SK-N-SH (cell line): ENCODE results near the gene GOLGA5. TPM values are rescaled to one million over a fixed set of nuclear protein-coding genes. Genes with fewer than 3 reads are reported as not detected.

ENCODE experiments used
- CTCF ChIA-PET: fragments of 300-600, 350-600 bp; formaldehyde crosslinking; extraction: SDS; loops from one replicate; lab custom pipeline; 2021; lab: Yijun Ruan, JAX
- POLR2A ChIA-PET: fragments of 350-600 bp; sonication (Branson Sonifier 250); formaldehyde crosslinking; extraction: SDS; loops from one replicate; lab custom pipeline; 2020; ENCODE audit warnings: antibody characterized with exemption, inconsistent platforms; lab: Yijun Ruan, JAX
- DNase-seq: peaks from one replicate; pipeline ENCODE4 v3.0.0; 2012
- H2AFZ ChIP-seq: fragments of 200-600 bp; sonication (generic); 2 replicates; pipeline ENCODE4 v1.8.1; 2016; ENCODE audit warnings: antibody characterized with exemption, mild to moderate bottlenecking, low read depth
- H3F3A ChIP-seq: fragments of 200-600 bp; sonication (generic); replicated peaks from 2 replicates; pipeline ENCODE3; 2016; ENCODE audit warnings: antibody characterized with exemption, mild to moderate bottlenecking; ENCODE audit not compliant: insufficient read depth
- H3K27ac ChIP-seq, 2 experiments: fragments of 200-500 bp in 1 of 2; fragments of 200-600 bp in 1 of 2; sonication (Bioruptor generic) in 1 of 2; sonication (generic), shearing (Covaris generic) in 1 of 2; 2 replicates each; pipeline versions ENCODE4 v1.5.1 to v1.6.1; 2014 to 2016; ENCODE audit warnings: low read depth in 2 of 2, inconsistent platforms in 1 of 2, low read length in 1 of 2, mild to moderate bottlenecking in 1 of 2, mixed read lengths in 1 of 2
- H3K27me3 ChIP-seq: fragments of 200-600 bp; sonication (generic), shearing (Covaris generic); 2 replicates; pipeline ENCODE4 v1.6.1; 2016; ENCODE audit warnings: mixed run types; ENCODE audit not compliant: insufficient read depth
- H3K36me3 ChIP-seq, 2 experiments: fragments of 200-500 bp in 1 of 2; fragments of 200-600 bp in 1 of 2; sonication (Bioruptor generic) in 1 of 2; sonication (generic) in 1 of 2; replicated peaks in 1 of 2; 2 replicates each; pipeline versions ENCODE3 to v1.5.1; 2014 to 2016; ENCODE audit warnings: low read length in 1 of 2, mild to moderate bottlenecking in 1 of 2; ENCODE audit not compliant: insufficient read depth in 2 of 2, control insufficient read depth in 1 of 2
- H3K4me1 ChIP-seq, 2 experiments: fragments of 200-500 bp in 1 of 2; fragments of 200-600 bp in 1 of 2; sonication (Bioruptor generic) in 1 of 2; sonication (generic), shearing (Covaris generic) in 1 of 2; 2 replicates each; pipeline versions ENCODE4 v1.5.1 to v1.6.1; 2014 to 2016; ENCODE audit warnings: low read depth in 1 of 2, low read length in 1 of 2, mixed run types in 1 of 2; ENCODE audit not compliant: insufficient read depth in 2 of 2, control insufficient read depth in 1 of 2
- H3K4me2 ChIP-seq: fragments of 200-600 bp; sonication (generic), shearing (Covaris generic); 2 replicates; pipeline ENCODE4 v1.6.1; 2017; ENCODE audit warnings: mixed run types
- H3K4me3 ChIP-seq, 2 experiments: fragments of 200-500 bp in 1 of 2; fragments of 200-600 bp in 1 of 2; sonication (Bioruptor generic) in 1 of 2; sonication (generic), shearing (Covaris generic) in 1 of 2; 2 replicates each; pipeline versions ENCODE4 v1.5.1 to v1.8.1; 2014 to 2016; ENCODE audit warnings: low read depth in 2 of 2, inconsistent platforms in 1 of 2, low read length in 1 of 2, mild to moderate bottlenecking in 1 of 2, mixed read lengths in 1 of 2, moderate library complexity in 1 of 2
- H3K79me2 ChIP-seq: fragments of 200-600 bp; sonication (generic); 2 replicates; pipeline ENCODE4 v1.8.1; 2017; ENCODE audit warnings: mild to moderate bottlenecking; ENCODE audit not compliant: insufficient read depth
- H3K9ac ChIP-seq: fragments of 200-600 bp; sonication (generic); 2 replicates; pipeline ENCODE4 v1.6.1; 2017; ENCODE audit warnings: mixed run types
- H3K9me2 ChIP-seq: fragments of 200-600 bp; sonication (generic); 2 replicates; pipeline ENCODE4 v1.6.1; 2017; ENCODE audit warnings: mixed run types
- H3K9me3 ChIP-seq: fragments of 200-600 bp; sonication (generic); 2 replicates; pipeline ENCODE4 v1.6.1; 2017; ENCODE audit warnings: mixed run types, mild to moderate bottlenecking, moderate library complexity
- H4K20me1 ChIP-seq: fragments of 200-600 bp; sonication (generic); 2 replicates; pipeline ENCODE4 v1.6.1; 2017; ENCODE audit warnings: mild to moderate bottlenecking, mixed run types; ENCODE audit not compliant: insufficient read depth
- CHD2 ChIP-seq: fragments of 150-350 bp; IDR thresholded peaks from 2 replicates; pipeline ENCODE4 v1.6.1; 2018; ENCODE audit warnings: low read length; ENCODE audit not compliant: partially characterized antibody
- ELF1 ChIP-seq: IDR thresholded peaks from 2 replicates; pipeline ENCODE4 v1.4.0; 2012
- FOSL2 ChIP-seq: IDR thresholded peaks from 2 replicates; pipeline ENCODE4 v1.4.0; 2012; ENCODE audit warnings: low read depth, mild to moderate bottlenecking, moderate library complexity, borderline replicate concordance
- FOXJ3 ChIP-seq: sonication (generic); formaldehyde crosslinking; IDR thresholded peaks from 2 replicates; pipeline ENCODE4 v1.5.1; 2020; ENCODE audit warnings: mild to moderate bottlenecking, missing genetic modification reagents
- FOXM1 ChIP-seq: IDR thresholded peaks from 2 replicates; pipeline ENCODE4 v1.4.0; 2012; ENCODE audit warnings: low read depth, mild to moderate bottlenecking
- GABPA ChIP-seq: IDR thresholded peaks from 2 replicates; pipeline ENCODE4 v1.4.0; 2012; ENCODE audit warnings: low read depth, mild to moderate bottlenecking
- GATA2 ChIP-seq: sonication (generic); formaldehyde crosslinking; IDR thresholded peaks from 2 replicates; pipeline ENCODE4 v1.5.0; 2020; ENCODE audit warnings: mild to moderate bottlenecking, missing genetic modification reagents
- MEF2A ChIP-seq: IDR thresholded peaks from 2 replicates; pipeline ENCODE4 v1.4.0; 2012; ENCODE audit warnings: low read depth, borderline replicate concordance
- MXI1 ChIP-seq: IDR thresholded peaks from 2 replicates; pipeline ENCODE4 v1.6.1; 2012; ENCODE audit warnings: mild to moderate bottlenecking, low read depth, low read length, improper control_type of control experiment
- NFIC ChIP-seq: IDR thresholded peaks from 2 replicates; pipeline ENCODE4 v1.4.0; 2012; ENCODE audit warnings: borderline replicate concordance
- NRF1 ChIP-seq: IDR thresholded peaks from 2 replicates; pipeline ENCODE4 v1.6.1; 2012; ENCODE audit warnings: low read depth, mild to moderate bottlenecking, low read length
- SMC3 ChIP-seq: IDR thresholded peaks from 2 replicates; pipeline ENCODE4 v1.6.1; 2012; ENCODE audit warnings: low read depth, low read length, improper control_type of control experiment
- TCF12 ChIP-seq: IDR thresholded peaks from 2 replicates; pipeline ENCODE4 v1.4.0; 2012
- YY1 ChIP-seq: IDR thresholded peaks from 2 replicates; pipeline ENCODE4 v1.4.0; 2012; ENCODE audit warnings: low read depth, mild to moderate bottlenecking
- WGBS: methylation state at CpG from one replicate; pipeline ENCODE4 v1.1.6; 2017; ENCODE audit warnings: low lambda C conversion rate; 5-methylcytosine and 5-hydroxymethylcytosine counted together
- polyA plus RNA-seq, 3 experiments: library from polyadenylated mRNA; depleted of rRNA; stranded (reverse); fragments of >200 nt; gene quantifications; 2 replicates each; pipeline ENCODE4 v1.2.3, GENCODE V29; 2012
- TF ChIP-seq, protein P1 (sequence below): IDR thresholded peaks from 2 replicates; pipeline ENCODE4 v1.4.0; 2012; ENCODE audit warnings: low read depth, borderline replicate concordance
- TF ChIP-seq, protein P2 (sequence below): fragments of 150-350 bp; IDR thresholded peaks from 2 replicates; pipeline ENCODE4 v1.6.1; 2017; ENCODE audit warnings: antibody characterized with exemption, low read length, low read depth, borderline replicate concordance
- TF ChIP-seq, protein P3 (sequence below): IDR thresholded peaks from 2 replicates; pipeline ENCODE4 v1.4.0; 2012; ENCODE audit warnings: low read depth
- TF ChIP-seq, protein P4 (sequence below): IDR thresholded peaks from 2 replicates; pipeline ENCODE4 v1.4.0; 2012; ENCODE audit warnings: low read depth, borderline replicate concordance
- TF ChIP-seq, protein P5 (sequence below): IDR thresholded peaks from 2 replicates; pipeline ENCODE4 v1.6.1; 2012; ENCODE audit warnings: mild to moderate bottlenecking, low read depth, low read length, moderate library complexity

Gene GOLGA5
- polyA plus RNA-seq, 1 of the 3 experiments (the other 2 are of a cell fraction) = 25.6 TPM

DNA sequence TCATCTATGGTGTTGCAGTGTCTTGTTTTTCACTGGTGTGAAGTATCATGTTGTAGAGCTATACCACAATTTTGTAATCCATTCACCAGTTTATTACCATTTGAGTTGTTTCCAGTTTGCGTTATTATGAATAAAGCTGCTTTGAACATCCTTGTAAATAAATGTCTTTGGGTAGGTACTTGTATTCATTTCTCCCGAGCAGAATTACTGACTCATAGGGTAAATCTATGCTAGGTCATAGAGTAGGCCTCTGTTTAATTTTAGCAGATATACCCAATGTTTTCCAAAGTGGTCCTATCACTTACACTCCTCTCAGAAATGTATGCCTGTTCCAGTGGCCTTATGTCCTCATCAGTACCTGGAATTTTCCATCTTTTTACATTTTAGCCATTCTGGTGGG is 6.6 kb upstream of the GOLGA5 start:
- Histone ChIP-seq H3K27ac (no peak overlapping the region), H3K79me2 (no peaks in the 10 kb centered on the region), H2AFZ (no peak overlapping the region), H3K4me1 (no peaks in the 10 kb centered on the region), H3K27me3 (no peaks in the 10 kb centered on the region)
- POLR2A ChIA-PET = no interaction called here
- no peak for TF ChIP-seq CHD2
- TF ChIP-seq, protein P1, sequence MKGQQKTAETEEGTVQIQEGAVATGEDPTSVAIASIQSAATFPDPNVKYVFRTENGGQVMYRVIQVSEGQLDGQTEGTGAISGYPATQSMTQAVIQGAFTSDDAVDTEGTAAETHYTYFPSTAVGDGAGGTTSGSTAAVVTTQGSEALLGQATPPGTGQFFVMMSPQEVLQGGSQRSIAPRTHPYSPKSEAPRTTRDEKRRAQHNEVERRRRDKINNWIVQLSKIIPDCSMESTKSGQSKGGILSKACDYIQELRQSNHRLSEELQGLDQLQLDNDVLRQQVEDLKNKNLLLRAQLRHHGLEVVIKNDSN = no peak
- TF ChIP-seq FOXJ3 = no peak
- TF ChIP-seq, protein P2, sequence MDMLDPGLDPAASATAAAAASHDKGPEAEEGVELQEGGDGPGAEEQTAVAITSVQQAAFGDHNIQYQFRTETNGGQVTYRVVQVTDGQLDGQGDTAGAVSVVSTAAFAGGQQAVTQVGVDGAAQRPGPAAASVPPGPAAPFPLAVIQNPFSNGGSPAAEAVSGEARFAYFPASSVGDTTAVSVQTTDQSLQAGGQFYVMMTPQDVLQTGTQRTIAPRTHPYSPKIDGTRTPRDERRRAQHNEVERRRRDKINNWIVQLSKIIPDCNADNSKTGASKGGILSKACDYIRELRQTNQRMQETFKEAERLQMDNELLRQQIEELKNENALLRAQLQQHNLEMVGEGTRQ = no peak
- no peak for TF ChIP-seq SMC3
- TF ChIP-seq YY1 = no peak
- TF ChIP-seq, protein P3, sequence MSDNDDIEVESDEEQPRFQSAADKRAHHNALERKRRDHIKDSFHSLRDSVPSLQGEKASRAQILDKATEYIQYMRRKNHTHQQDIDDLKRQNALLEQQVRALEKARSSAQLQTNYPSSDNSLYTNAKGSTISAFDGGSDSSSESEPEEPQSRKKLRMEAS = no peak
- TF ChIP-seq GABPA = no peak
- TF ChIP-seq ELF1 = no peak
- no peak for TF ChIP-seq MXI1
- TF ChIP-seq TCF12 = no peak
- no peak for TF ChIP-seq MEF2A
- no peak for TF ChIP-seq FOXM1
- TF ChIP-seq FOSL2 = no peak
- TF ChIP-seq, protein P4, sequence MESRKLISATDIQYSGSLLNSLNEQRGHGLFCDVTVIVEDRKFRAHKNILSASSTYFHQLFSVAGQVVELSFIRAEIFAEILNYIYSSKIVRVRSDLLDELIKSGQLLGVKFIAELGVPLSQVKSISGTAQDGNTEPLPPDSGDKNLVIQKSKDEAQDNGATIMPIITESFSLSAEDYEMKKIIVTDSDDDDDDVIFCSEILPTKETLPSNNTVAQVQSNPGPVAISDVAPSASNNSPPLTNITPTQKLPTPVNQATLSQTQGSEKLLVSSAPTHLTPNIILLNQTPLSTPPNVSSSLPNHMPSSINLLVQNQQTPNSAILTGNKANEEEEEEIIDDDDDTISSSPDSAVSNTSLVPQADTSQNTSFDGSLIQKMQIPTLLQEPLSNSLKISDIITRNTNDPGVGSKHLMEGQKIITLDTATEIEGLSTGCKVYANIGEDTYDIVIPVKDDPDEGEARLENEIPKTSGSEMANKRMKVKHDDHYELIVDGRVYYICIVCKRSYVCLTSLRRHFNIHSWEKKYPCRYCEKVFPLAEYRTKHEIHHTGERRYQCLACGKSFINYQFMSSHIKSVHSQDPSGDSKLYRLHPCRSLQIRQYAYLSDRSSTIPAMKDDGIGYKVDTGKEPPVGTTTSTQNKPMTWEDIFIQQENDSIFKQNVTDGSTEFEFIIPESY = no peak
- no peak for TF ChIP-seq NFIC
- TF ChIP-seq, protein P5, sequence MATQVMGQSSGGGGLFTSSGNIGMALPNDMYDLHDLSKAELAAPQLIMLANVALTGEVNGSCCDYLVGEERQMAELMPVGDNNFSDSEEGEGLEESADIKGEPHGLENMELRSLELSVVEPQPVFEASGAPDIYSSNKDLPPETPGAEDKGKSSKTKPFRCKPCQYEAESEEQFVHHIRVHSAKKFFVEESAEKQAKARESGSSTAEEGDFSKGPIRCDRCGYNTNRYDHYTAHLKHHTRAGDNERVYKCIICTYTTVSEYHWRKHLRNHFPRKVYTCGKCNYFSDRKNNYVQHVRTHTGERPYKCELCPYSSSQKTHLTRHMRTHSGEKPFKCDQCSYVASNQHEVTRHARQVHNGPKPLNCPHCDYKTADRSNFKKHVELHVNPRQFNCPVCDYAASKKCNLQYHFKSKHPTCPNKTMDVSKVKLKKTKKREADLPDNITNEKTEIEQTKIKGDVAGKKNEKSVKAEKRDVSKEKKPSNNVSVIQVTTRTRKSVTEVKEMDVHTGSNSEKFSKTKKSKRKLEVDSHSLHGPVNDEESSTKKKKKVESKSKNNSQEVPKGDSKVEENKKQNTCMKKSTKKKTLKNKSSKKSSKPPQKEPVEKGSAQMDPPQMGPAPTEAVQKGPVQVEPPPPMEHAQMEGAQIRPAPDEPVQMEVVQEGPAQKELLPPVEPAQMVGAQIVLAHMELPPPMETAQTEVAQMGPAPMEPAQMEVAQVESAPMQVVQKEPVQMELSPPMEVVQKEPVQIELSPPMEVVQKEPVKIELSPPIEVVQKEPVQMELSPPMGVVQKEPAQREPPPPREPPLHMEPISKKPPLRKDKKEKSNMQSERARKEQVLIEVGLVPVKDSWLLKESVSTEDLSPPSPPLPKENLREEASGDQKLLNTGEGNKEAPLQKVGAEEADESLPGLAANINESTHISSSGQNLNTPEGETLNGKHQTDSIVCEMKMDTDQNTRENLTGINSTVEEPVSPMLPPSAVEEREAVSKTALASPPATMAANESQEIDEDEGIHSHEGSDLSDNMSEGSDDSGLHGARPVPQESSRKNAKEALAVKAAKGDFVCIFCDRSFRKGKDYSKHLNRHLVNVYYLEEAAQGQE = no peak
- no peak for TF ChIP-seq GATA2
- no peak for TF ChIP-seq NRF1
- TF ChIP-seq, all 33 proteins: peak for 0
- peaks cover 14% of the 10 kb centered on the region for H3F3A ChIP-seq
- DNase-seq = no peak
- WGBS = 86% methylated on average over 2 of the region's 2 CpGs
- H3K4me3 ChIP-seq = no peak overlapping the region
- CTCF ChIA-PET = interaction anchor here (1.6 to 13.4 kb wide), 2 partner anchors 73 to 99 kb away, joined by 4 to 186 read pairs; no protein-coding TSS in a partner anchor
- no peaks in the 10 kb centered on the region for H4K20me1 ChIP-seq
- no peak overlapping the region for H3K4me2 ChIP-seq
- peaks cover 21% of the 10 kb centered on the region; the same call in 1 of the 2 replicates for H3K9me3 ChIP-seq
- H3K36me3 ChIP-seq = no peaks in the 10 kb centered on the region
- no peak overlapping the region for H3K9ac ChIP-seq
- H3K9me2 ChIP-seq = no peaks in the 10 kb centered on the region
